ENCODE results near the gene PLEKHA5.

DNA sequence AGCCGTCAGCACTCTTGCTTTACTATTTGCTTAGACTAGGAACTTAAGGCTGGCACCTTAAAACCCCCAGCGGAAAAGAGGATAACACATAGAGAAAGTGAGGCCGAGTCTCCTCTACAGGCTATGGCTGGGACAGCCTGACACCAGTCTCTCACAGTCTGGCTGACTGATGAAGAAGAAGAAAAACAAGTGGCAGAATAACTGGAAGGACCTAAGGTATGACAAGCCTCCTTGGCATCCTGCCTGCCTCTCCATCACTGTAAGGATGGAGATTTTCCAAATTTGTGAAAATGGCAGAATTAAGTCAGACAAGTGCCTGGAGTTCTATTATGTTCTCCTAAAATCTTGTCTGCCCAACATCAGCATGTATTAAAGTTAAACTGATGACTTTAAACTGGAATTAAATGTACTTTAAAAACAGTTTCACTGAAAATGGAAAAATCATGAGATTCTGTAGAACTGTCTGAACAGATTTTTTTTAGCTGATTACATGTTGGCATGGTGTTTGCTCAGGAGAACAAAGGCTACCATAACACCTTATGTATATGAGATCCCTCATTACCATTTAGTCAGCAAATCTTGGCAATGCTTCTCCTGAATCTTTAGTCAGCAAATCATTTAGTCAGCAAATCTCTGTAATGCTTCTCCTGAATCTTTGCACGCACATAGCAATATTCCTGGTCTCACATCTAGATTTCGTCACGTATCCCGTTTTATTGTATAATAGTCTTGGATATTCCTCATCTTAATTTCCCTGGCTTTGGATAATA, 169.5 kb downstream of the PLEKHA5 start:
- TF ChIP-seq, protein P1, sequence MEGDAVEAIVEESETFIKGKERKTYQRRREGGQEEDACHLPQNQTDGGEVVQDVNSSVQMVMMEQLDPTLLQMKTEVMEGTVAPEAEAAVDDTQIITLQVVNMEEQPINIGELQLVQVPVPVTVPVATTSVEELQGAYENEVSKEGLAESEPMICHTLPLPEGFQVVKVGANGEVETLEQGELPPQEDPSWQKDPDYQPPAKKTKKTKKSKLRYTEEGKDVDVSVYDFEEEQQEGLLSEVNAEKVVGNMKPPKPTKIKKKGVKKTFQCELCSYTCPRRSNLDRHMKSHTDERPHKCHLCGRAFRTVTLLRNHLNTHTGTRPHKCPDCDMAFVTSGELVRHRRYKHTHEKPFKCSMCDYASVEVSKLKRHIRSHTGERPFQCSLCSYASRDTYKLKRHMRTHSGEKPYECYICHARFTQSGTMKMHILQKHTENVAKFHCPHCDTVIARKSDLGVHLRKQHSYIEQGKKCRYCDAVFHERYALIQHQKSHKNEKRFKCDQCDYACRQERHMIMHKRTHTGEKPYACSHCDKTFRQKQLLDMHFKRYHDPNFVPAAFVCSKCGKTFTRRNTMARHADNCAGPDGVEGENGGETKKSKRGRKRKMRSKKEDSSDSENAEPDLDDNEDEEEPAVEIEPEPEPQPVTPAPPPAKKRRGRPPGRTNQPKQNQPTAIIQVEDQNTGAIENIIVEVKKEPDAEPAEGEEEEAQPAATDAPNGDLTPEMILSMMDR (IDR thresholded peaks at IDR 0.05) = no peak
- TF ChIP-seq POLR2A (IDR thresholded peaks at IDR 0.05) = no peak

All from lower leg skin (tissue), 3 donors.